Esophagus (tissue), 2 donors: Measurements from ENCODE around the gene TXNDC16. TPM values are rescaled to one million over a fixed set of nuclear protein-coding genes. Genes with fewer than 3 reads are reported as not detected.

Experiments
- H3K27ac ChIP-seq, 2 donors: one replicate each; pipeline ENCODE4 v1.5.1; 2013; ENCODE audit warnings: low read depth in 2 of 2, mild to moderate bottlenecking in 2 of 2, inconsistent platforms in 1 of 2, low read length in 1 of 2, moderate library complexity in 1 of 2
- H3K27me3 ChIP-seq, 2 donors: one replicate each; pipeline ENCODE4 v1.6.1; 2013; ENCODE audit warnings: low read length in 2 of 2, control low read depth in 1 of 2, mild to moderate bottlenecking in 1 of 2; ENCODE audit not compliant: insufficient read depth in 2 of 2, control insufficient read depth in 1 of 2
- H3K36me3 ChIP-seq, 2 donors: one replicate each; pipeline ENCODE4 v1.6.1; 2013; ENCODE audit warnings: low read length in 1 of 2; ENCODE audit not compliant: control insufficient read depth in 2 of 2, insufficient read depth in 2 of 2
- H3K4me1 ChIP-seq, 2 donors: one replicate each; pipeline ENCODE4 v1.6.1; 2013; ENCODE audit warnings: low read length in 1 of 2; ENCODE audit not compliant: control insufficient read depth in 2 of 2, insufficient read depth in 2 of 2
- H3K4me3 ChIP-seq, 2 donors: one replicate each; pipeline ENCODE4 v1.5.1; 2013; ENCODE audit warnings: low read length in 2 of 2, mild to moderate bottlenecking in 2 of 2, low read depth in 1 of 2, moderate library complexity in 1 of 2
- H3K9me3 ChIP-seq, 2 donors: one replicate each; pipeline ENCODE4 v1.6.1; 2013; ENCODE audit warnings: mild to moderate bottlenecking in 2 of 2, low read depth in 1 of 2, low read length in 1 of 2, moderate library complexity in 1 of 2; ENCODE audit not compliant: control insufficient read depth in 2 of 2, insufficient read depth in 1 of 2
- WGBS, 2 donors: extraction: QIAGEN DNeasy Blood & Tissue Kit; methylation state at CpG; one replicate each; pipeline ENCODE4 v1.1.7; 2013; 5-methylcytosine and 5-hydroxymethylcytosine counted together
- polyA plus RNA-seq, 2 donors: library from polyadenylated mRNA; stranded (reverse); fragments of 200-250 nt; gene quantifications; one replicate each; pipeline ENCODE4 v1.2.3, GENCODE V29; 2013
- donor health status: healthy with polysubstance abuse.
- donor health status: Bipolar disorder and iron deficiency.

Gene TXNDC16
- polyA plus RNA-seq, 2 donors, result 1.3 to 1.9 TPM

- Histone ChIP-seq H3K4me3 (no peak overlapping the region), H3K27me3 (no peaks in the 10 kb centered on the region), H3K27ac (no peak overlapping the region), H3K4me1 (no peaks in the 10 kb centered on the region), H3K9me3 (peaks cover 3 to 4% of the 10 kb centered on the region in 2 donors), H3K36me3 (peaks cover 0 to 3% of the 10 kb centered on the region in 2 donors)
- WGBS, 2 donors, result 93 to 98% methylated on average over 1 of the region's 1 CpG
Measured at GRCh38 chr14:52461721-52462120, 90.6 kb downstream of the TXNDC16 start.

- Histone ChIP-seq H3K4me3 (no peak overlapping the region), H3K4me1 (no peaks in the 10 kb centered on the region), H3K36me3 (peaks cover 0 to 3% of the 10 kb centered on the region in 2 donors), H3K27ac (no peak overlapping the region), H3K9me3 (peaks cover 3 to 4% of the 10 kb centered on the region in 2 donors), H3K27me3 (no peaks in the 10 kb centered on the region)
- 81 to 90% methylated on average over 1 of the region's 1 CpG for WGBS, 2 donors
Measured at GRCh38 chr14:52458721-52459085, 93.6 kb downstream of the TXNDC16 start.

DNA sequence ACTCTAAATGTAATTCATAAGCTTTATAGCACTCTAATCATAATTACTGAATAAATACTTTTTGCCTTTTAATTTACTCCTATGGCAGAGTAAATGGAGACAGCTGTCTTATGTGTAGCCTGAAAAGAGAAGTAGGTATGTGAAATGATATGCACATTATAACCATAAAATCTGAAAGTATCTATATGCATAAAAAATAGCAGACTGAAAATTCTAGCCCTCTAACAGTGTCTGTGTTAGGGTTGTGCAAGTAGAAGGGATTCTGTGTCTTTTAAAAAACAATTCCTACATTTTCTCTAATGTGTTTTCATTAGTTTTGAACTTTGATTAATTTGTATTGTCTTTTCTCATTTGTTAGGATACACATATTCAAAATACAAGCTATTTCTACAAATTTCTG is 94.9 kb downstream of the TXNDC16 start:
- Histone ChIP-seq H3K4me1 (no peaks in the 10 kb centered on the region), H3K27ac (no peak overlapping the region), H3K4me3 (no peak overlapping the region), H3K36me3 (peaks cover 0 to 3% of the 10 kb centered on the region in 2 donors), H3K27me3 (no peaks in the 10 kb centered on the region), H3K9me3 (peaks cover 3 to 4% of the 10 kb centered on the region in 2 donors)

DNA sequence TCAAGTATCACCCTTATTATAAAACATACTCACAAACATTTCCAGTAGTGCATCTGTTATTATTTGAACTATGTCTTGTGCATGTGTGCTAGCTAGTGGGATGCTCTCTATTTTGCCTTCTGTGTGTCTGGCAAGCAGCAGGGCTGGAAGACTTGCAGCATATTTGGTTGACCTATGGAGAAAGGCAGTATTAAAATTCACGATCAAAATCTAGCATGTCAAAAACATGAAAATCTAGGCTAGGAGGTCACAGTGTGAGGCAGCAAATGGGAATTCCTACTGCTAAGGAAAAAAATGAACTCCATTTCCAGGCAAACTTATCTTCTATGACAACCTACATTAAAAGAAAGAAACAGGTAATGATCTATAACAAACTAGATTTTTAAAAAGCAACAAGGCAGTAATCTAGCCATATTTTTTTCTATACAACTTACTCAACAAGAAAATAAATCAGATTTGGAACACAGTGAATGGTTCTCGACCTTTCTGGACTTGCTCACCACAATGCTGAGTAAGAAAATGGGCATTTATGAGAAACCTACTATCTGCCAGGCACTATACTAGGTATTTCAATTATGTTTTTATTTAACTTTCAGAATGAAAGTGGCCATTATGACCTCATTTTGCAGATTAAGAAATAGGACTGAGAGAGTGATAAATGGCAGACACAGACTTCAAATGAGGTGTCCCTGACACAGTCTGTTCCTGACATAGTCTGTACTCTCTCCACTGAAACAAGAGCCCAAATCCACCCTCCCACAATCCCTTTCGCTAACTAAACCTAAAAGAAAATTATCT is 96.8 kb downstream of the TXNDC16 start:
- H3K27me3 ChIP-seq, result no peaks in the 10 kb centered on the region
- H3K4me3 ChIP-seq, result no peak overlapping the region
- 79 to 81% methylated on average over 3 of the region's 3 CpGs for WGBS, 2 donors
- H3K27ac ChIP-seq, result no peak overlapping the region
- no peaks in the 10 kb centered on the region for H3K36me3 ChIP-seq
- no peaks in the 10 kb centered on the region for H3K4me1 ChIP-seq
- no peaks in the 10 kb centered on the region for H3K9me3 ChIP-seq

DNA sequence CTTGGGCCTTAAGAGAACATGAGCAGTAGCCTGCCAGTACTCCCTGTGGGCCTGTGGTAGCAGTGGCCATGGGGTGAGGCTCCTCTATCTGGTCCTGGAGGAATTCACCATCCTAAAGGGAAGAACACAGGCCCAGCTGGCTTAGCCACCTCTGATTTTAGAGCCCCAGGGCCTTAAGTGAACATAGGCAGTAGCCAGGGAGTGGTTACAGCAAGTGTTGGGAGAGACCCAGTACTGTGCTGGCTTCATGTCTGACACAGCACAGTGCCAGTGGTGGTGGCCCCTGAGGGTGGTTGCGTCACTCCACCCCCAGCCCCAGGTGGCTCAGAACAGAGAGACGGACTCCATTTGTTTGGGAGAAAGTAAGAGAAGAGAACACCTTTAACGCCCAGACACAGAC is 105.1 kb downstream of the TXNDC16 start:
- no peaks in the 10 kb centered on the region for H3K36me3 ChIP-seq
- 94 to 96% methylated on average over 3 of the region's 3 CpGs for WGBS, 2 donors

DNA sequence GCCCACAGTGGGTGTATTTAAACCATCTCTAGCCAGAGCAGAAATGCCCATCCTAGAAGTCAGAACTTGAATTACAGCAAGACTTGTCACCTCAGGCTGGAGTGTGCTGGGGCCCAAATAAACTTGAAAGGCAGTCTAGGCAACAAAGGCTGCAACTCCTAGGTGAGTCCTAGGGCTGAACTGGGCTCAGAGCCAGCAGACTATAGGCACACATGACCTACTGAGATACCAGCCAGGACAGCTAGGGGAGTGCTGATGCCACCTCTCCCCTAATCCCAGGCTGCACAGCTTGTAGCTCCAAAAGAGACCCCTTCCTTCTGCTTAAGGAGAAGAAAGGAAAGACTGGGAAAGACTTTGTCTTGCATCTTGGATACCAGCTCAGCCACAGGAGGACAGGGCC is 106.0 kb downstream of the TXNDC16 start:
- Histone ChIP-seq H3K36me3 (no peaks in the 10 kb centered on the region), H3K4me3 (no peak overlapping the region), H3K9me3 (no peaks in the 10 kb centered on the region), H3K4me1 (no peaks in the 10 kb centered on the region), H3K27me3 (no peaks in the 10 kb centered on the region), H3K27ac (no peak overlapping the region)

More for the DNA sequence above, 105.1 kb downstream of the TXNDC16 start:
- Histone ChIP-seq H3K4me1 (no peaks in the 10 kb centered on the region), H3K27ac (no peak overlapping the region), H3K27me3 (no peaks in the 10 kb centered on the region), H3K4me3 (no peak overlapping the region), H3K9me3 (no peaks in the 10 kb centered on the region)

GRCh38 chr14:52443506-52443905 is 108.8 kb downstream of the TXNDC16 start:
- Histone ChIP-seq H3K27ac (no peak overlapping the region), H3K4me3 (no peak overlapping the region), H3K9me3 (no peaks in the 10 kb centered on the region), H3K36me3 (no peaks in the 10 kb centered on the region), H3K4me1 (no peaks in the 10 kb centered on the region), H3K27me3 (no peaks in the 10 kb centered on the region)

DNA sequence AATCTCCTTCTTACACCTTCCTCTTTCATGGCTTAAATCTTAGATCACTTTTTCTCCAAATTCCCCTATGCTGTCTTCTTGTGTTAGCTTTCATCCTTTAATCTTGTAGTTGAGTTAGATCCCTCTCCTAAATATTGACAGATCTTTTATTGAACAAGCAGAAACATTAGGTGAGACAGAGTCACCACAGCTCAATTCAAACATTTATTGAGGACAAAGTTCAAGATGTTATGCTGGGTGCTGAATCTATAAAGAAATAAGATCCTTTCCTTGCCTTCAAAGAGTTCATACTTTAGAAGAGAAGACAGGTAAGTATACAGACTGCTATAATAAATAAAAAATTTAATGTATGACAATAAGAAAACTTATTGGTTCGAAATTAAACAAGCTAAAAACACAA is 109.7 kb downstream of the TXNDC16 start:
- Histone ChIP-seq H3K27me3 (no peaks in the 10 kb centered on the region), H3K9me3 (no peaks in the 10 kb centered on the region)
- 88 to 98% methylated on average over 1 of the region's 1 CpG for WGBS, 2 donors

DNA sequence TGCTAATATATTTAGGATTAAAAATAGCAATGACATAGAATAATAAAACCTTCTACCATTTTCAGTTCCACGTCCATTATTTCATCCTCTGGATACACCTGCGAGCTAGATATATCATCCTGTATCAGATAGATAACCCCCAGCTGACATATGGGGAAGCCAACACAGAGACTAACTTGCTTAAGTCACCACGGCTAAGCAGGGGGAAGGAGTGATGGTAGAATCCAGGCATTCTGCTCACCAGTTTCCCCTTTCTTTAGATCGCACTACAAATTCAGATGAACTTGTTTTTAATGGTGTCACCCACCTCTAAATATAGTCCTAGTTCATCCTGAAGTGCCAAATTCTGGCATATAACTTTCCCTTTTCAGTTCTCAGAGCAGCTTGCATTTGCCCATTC is 110.1 kb downstream of the TXNDC16 start:
- 84 to 92% methylated on average over 4 of the region's 4 CpGs for WGBS, 2 donors
- H3K4me1 ChIP-seq, result no peaks in the 10 kb centered on the region

More for the DNA sequence above, 109.7 kb downstream of the TXNDC16 start:
- Histone ChIP-seq H3K4me1 (no peaks in the 10 kb centered on the region), H3K4me3 (no peak overlapping the region), H3K27ac (no peak overlapping the region), H3K36me3 (no peaks in the 10 kb centered on the region)

GRCh38 chr14:52439476-52439875 is 112.8 kb downstream of the TXNDC16 start:
- Histone ChIP-seq H3K9me3 (no peaks in the 10 kb centered on the region), H3K4me1 (no peaks in the 10 kb centered on the region), H3K4me3 (no peak overlapping the region), H3K36me3 (no peaks in the 10 kb centered on the region), H3K27me3 (no peaks in the 10 kb centered on the region), H3K27ac (no peak overlapping the region)
- 96 to 97% methylated on average over 4 of the region's 4 CpGs for WGBS, 2 donors

More for the DNA sequence above, 110.1 kb downstream of the TXNDC16 start:
- Histone ChIP-seq H3K36me3 (no peaks in the 10 kb centered on the region), H3K27me3 (no peaks in the 10 kb centered on the region), H3K9me3 (no peaks in the 10 kb centered on the region), H3K27ac (no peak overlapping the region), H3K4me3 (no peak overlapping the region)
